HT1080 (cell line): ENCODE results near the gene DLG2. TPM values are rescaled to one million over a fixed set of nuclear protein-coding genes. Genes with fewer than 3 reads are reported as not detected.

Experiments used
- DNase-seq: peaks from one replicate; pipeline ENCODE4 v3.0.0-alpha.2; 2015; ENCODE audit warnings: low read depth
- total RNA-seq: library from RNA; depleted of rRNA; stranded (reverse); fragments of >200 nt; shearing (Covaris generic); gene quantifications from 2 replicates; pipeline ENCODE4 v1.2.3, GENCODE V29; 2014

Gene DLG2
- total RNA-seq, 1 experiment from 2014 or later: 0.34 TPM

GRCh38 chr11:83826078-83826477, 1801.1 kb downstream of the DLG2 start:
- no peak for DNase-seq

GRCh38 chr11:83823461-83824025, 1803.6 kb downstream of the DLG2 start:
- DNase-seq: no peak

- DNase-seq: peak; percentile 44
Observed at GRCh38 chr11:83819931-83820549, 1807.1 kb downstream of the DLG2 start.

GRCh38 chr11:83818349-83818748, 1808.8 kb downstream of the DLG2 start:
- DNase-seq: peak; percentile 84

- DNase-seq: no peak
Observed at GRCh38 chr11:83816572-83817187, 1810.5 kb downstream of the DLG2 start.

- peak; percentile 63 for DNase-seq
Observed at GRCh38 chr11:83815736-83816135, 1811.4 kb downstream of the DLG2 start.

- DNase-seq: no peak
Observed at GRCh38 chr11:83813296-83813695, 1813.8 kb downstream of the DLG2 start.

GRCh38 chr11:83809274-83809673, 1817.9 kb downstream of the DLG2 start:
- DNase-seq: no peak

- DNase-seq: no peak
Observed at GRCh38 chr11:83801799-83802198, 1825.3 kb downstream of the DLG2 start.

GRCh38 chr11:83793310-83793709, 1833.8 kb downstream of the DLG2 start:
- no peak for DNase-seq

GRCh38 chr11:83791557-83791956, 1835.6 kb downstream of the DLG2 start:
- no peak for DNase-seq

GRCh38 chr11:83785942-83786341, 1841.2 kb downstream of the DLG2 start:
- no peak for DNase-seq

GRCh38 chr11:83784419-83784818, 1842.7 kb downstream of the DLG2 start:
- DNase-seq: no peak

- DNase-seq: no peak
Observed at GRCh38 chr11:83782329-83782728, 1844.8 kb downstream of the DLG2 start.

GRCh38 chr11:83779876-83780275, 1847.3 kb downstream of the DLG2 start:
- no peak for DNase-seq

GRCh38 chr11:83778596-83778995, 1848.5 kb downstream of the DLG2 start:
- DNase-seq: peak; percentile 44

GRCh38 chr11:83773950-83774880, 1852.9 kb downstream of the DLG2 start:
- DNase-seq: peak; percentile 49

GRCh38 chr11:83768489-83768888, 1858.7 kb downstream of the DLG2 start:
- no peak for DNase-seq

GRCh38 chr11:83766932-83767331, 1860.2 kb downstream of the DLG2 start:
- DNase-seq: no peak

GRCh38 chr11:83764643-83765042, 1862.5 kb downstream of the DLG2 start:
- no peak for DNase-seq

- no peak for DNase-seq
Observed at GRCh38 chr11:83760932-83761331, 1866.2 kb downstream of the DLG2 start.

- no peak for DNase-seq
Observed at GRCh38 chr11:83759148-83759547, 1868.0 kb downstream of the DLG2 start.
